HEK293 (cell line): ENCODE data around the gene CACTIN.

Experiments
- GLIS1 ChIP-seq: fragments of 450-650 bp; formaldehyde crosslinking; IDR thresholded peaks from 2 replicates; pipeline ENCODE4 v1.5.1; 2016; ENCODE audit warnings: missing biosample characterization, missing genetic modification characterization
- SCRT1 ChIP-seq: fragments of 450-650 bp; formaldehyde crosslinking; IDR thresholded peaks from 2 replicates; pipeline ENCODE4 v1.5.1; 2016; ENCODE audit warnings: missing biosample characterization, missing genetic modification characterization, borderline replicate concordance
- ZBTB7A ChIP-seq: fragments of 450-650 bp; formaldehyde crosslinking; IDR thresholded peaks from 2 replicates; pipeline ENCODE4 v1.5.1; 2016; ENCODE audit warnings: low read depth, missing biosample characterization, missing genetic modification characterization
- ZNF514 ChIP-seq: fragments of 450-650 bp; formaldehyde crosslinking; IDR thresholded peaks from 2 replicates; pipeline ENCODE4 v1.5.1; 2016; ENCODE audit warnings: missing biosample characterization, missing genetic modification characterization
- ZNF521 ChIP-seq: fragments of 450-650 bp; formaldehyde crosslinking; IDR thresholded peaks from 2 replicates; pipeline ENCODE4 v1.5.1; 2017; ENCODE audit warnings: missing biosample characterization, mild to moderate bottlenecking, missing genetic modification characterization
- ZNF561 ChIP-seq: fragments of 450-650 bp; IDR thresholded peaks from 2 replicates; pipeline ENCODE4 v1.5.1; 2018; ENCODE audit warnings: missing biosample characterization, missing genetic modification characterization, borderline replicate concordance
- TF ChIP-seq, protein P1 (sequence below): fragments of 450-650 bp; formaldehyde crosslinking; IDR thresholded peaks from 2 replicates; pipeline ENCODE4 v1.5.1; 2016; ENCODE audit warnings: missing biosample characterization, missing genetic modification characterization

DNA sequence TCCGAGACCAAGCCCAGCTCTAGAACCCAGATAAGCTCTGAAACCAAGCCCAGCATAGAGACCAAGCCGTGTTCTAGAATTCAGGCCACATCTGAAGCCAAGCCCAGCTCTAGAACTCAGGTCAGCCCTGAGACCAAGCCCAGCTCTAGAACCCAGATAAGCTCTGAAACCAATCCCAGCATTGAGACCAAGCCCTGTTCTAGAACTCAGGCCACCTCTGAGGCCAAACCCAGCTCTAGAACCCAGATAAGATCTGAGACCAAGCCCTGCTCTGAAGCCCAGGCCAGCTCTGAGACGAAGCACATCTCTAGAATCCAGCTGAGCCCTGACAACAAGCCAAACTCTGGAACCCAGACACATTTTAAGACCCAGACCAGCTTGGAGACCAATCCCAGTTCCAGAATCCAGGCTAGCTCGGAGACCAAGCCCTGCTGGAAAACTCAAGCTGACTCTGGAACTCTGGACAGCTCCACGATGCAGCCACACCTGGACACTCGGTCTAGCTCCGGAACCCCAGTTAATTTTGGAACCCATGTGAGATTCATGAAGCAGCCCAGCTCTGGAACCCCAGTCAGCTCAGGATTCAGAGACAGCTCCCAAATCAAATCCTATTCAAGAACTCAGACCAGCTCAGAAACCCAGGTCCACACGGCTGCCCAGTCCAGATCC is 35.5 kb downstream of the CACTIN start:
- TF ChIP-seq, protein P1, sequence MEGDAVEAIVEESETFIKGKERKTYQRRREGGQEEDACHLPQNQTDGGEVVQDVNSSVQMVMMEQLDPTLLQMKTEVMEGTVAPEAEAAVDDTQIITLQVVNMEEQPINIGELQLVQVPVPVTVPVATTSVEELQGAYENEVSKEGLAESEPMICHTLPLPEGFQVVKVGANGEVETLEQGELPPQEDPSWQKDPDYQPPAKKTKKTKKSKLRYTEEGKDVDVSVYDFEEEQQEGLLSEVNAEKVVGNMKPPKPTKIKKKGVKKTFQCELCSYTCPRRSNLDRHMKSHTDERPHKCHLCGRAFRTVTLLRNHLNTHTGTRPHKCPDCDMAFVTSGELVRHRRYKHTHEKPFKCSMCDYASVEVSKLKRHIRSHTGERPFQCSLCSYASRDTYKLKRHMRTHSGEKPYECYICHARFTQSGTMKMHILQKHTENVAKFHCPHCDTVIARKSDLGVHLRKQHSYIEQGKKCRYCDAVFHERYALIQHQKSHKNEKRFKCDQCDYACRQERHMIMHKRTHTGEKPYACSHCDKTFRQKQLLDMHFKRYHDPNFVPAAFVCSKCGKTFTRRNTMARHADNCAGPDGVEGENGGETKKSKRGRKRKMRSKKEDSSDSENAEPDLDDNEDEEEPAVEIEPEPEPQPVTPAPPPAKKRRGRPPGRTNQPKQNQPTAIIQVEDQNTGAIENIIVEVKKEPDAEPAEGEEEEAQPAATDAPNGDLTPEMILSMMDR (tag by site-specific recombination) = no peak
- TF ChIP-seq SCRT1 (tag by site-specific recombination) (no peak), ZBTB7A (tag by site-specific recombination) (no peak), ZNF561 (no peak), ZNF521 (no peak), ZNF514 (tag by site-specific recombination) (no peak), GLIS1 (tag by site-specific recombination) (no peak)
